Renal cortex interstitium (tissue), 11 donors: ENCODE measurements around the gene MAP6. TPM values are rescaled to one million over a fixed set of nuclear protein-coding genes. Genes with fewer than 3 reads are reported as not detected.
"Not testable (repeated sequence)": the region's sequence is repeated elsewhere in the genome, so short reads cannot be mapped to it uniquely, and the experiment has no call there.

Experiments used
- DNase-seq, 11 donors: peaks; one replicate each; pipeline ENCODE4 v3.0.0-alpha.2; 2013; ENCODE audit warnings: low read depth in 9 of 11, low spot score in 4 of 11; ENCODE audit errors: extremely low read depth in 1 of 11
- polyA plus RNA-seq, 3 donors: library from polyadenylated mRNA; unstranded; fragments of 120-200 nt; gene quantifications; one replicate each; pipeline ENCODE4 v1.2.1, GENCODE V29; 2013; ENCODE audit not compliant: insufficient read length in 3 of 3

Gene MAP6
- polyA plus RNA-seq, 3 donors = 5.7 to 8.4 (median 8.1) TPM

- DNase-seq = no peak
These were observed 64.8 kb downstream of the MAP6 start for GRCh38 chr11:75603791-75604736.

DNA sequence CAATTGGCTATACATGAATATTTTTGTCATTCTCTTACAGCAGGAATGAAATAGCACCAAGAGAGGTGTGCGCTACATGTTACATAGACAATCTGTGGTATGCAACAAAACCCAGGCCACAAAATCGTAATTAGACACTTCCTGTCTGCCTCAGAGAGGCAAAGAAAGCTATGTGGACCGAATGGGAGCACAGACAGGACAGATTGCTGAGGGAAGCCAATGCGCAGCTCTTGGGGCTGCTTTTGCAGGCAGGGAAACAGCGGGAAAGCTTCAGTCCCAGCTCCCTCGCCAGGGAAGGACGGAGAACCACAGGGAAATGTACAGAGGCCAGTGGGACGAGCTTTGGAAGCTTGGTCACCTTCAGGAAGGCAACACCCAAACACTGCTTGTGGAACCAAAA, 65.9 kb downstream of the MAP6 start:
- DNase-seq = no peak

DNA sequence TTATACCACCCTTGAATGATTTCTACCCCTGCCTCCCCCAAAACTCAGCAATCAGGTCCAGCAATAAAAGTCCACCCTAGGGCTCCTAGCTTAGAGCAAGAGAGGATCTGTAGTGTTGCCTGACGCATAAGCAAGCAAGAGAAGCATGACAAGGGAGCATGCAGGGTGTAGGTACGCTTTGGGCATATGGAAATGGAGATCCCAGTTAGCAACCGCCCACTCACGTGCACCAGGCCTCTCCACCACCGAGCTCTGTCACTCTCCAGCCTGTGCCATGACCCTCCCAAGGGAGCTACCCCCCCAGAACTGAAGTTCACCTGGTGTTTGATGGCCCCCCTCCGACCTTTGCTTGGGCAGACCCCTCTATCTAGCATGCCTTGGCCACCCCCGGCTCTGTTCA, 67.3 kb downstream of the MAP6 start:
- no peak for DNase-seq

DNA sequence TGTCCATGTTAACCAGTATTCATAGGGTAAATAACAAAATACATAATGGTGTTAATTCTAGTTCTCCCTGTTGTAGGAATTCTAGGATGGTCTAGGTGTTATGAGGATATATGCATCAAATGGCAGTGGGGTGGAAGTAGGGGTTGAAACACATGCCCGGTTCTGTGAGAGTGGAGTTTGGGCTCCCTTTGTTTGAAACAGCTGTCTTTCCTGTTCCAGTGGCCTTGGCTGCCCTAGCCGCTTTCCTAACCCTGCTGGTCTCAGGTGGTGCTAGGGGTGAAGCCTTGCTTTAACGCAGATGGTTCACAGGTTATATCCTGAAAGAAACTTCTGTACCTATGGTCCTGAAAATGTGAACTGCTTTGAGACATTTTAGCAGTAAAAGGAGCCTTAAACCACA, 68.5 kb downstream of the MAP6 start:
- DNase-seq = no peak

DNA sequence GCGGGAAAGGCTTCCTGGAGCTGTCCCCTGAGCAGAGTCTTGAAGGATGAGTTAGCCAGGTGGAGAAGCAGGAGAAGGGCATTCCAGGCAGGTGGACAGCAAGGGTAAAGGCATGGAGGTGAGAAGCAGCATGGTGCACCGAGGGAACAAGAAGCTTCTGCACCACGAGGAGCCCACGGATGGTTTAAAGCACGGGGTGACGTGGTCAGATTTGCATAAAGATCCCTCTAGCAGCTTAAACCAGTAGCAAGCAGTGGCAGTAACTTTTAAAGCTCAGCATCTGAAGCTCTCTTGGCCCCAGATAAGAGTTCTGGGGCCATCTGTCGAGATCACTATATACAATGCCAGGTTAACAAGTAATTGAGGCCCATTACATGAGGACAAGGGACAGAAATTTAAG, 69.9 kb downstream of the MAP6 start:
- DNase-seq = no peak

DNA sequence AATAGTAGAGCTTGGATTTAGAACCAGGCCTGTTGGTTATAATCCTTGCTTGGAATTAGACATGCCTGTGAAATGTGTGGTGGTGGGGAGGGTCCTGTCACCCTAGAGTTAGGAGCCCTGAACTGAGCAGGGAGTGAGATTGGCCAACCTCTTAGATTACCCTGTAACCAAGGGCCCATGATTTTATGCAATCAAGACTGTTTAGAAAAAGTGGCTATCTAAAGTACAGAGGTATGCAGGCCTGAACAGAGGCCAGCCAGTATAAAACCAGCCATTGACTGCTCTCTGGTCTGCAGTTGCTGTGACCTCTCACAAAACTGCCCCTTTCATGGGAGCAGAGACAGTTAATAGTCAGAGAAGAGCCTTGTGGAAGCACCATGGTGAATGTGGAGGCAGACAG, 70.6 kb downstream of the MAP6 start:
- DNase-seq = no peak

DNA sequence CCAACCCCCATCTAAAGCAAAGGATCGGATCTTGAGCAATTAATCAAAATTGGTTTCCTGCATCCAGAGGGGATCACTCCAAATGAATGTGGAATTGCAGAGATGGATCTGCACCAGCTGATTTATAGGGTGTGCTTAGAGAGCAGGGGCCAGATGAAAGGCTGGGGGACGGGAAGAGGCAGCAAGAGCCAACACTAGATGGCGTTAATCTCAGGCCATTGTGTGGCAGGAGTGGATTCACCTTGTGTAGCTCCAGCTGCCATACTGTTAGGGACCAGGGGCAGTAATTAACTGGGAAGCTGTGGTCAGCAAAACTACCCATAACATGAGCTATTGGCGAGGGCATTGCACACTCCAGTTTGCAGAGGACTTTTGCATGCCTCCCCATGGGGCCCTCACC, 71.2 kb downstream of the MAP6 start:
- no peak for DNase-seq

DNA sequence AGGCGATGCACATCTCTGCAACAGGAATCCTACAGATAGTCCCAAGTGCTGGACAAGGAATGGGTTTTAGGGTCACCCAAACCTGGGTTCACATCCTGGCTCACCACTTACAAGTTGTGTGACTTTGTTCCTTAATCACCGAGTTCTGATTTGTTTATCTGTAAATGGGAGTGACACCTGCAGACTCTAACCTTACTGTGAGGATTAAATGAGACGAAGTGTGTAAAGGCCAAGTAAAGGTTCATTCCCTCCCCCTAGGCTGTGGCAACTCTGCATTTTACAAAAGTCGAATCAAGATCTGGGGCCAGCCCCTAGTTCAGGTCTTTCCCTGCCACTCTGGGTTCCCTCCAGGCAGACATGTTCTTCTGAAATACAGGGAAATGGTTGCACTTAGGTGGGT, 71.9 kb downstream of the MAP6 start:
- DNase-seq = no peak

- DNase-seq = no peak
These were observed 73.4 kb downstream of the MAP6 start for GRCh38 chr11:75595429-75595828.

DNA sequence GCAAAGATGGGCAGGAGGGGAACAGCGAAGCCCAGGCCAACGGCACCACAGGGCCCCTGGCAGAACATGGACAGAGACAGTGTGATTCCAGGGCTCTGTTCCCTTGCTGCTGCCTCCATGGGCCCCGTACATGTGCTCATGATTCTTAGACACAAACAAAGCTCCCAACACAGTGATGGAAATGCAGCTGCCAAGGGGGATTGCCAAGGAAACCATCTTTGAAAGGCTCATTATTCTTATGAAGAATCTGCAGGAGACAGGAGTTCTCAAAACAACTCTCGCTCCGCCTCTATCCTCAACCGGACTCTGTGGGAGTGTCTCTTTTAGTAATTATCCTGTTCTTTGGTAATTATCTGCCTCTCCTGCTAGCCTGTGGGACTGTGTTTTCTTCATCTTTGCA, 74.6 kb downstream of the MAP6 start:
- no peak for DNase-seq

GRCh38 chr11:75593286-75593915, 75.4 kb downstream of the MAP6 start:
- DNase-seq = peak in 2 of 11 donors; percentile 23 to 36

DNA sequence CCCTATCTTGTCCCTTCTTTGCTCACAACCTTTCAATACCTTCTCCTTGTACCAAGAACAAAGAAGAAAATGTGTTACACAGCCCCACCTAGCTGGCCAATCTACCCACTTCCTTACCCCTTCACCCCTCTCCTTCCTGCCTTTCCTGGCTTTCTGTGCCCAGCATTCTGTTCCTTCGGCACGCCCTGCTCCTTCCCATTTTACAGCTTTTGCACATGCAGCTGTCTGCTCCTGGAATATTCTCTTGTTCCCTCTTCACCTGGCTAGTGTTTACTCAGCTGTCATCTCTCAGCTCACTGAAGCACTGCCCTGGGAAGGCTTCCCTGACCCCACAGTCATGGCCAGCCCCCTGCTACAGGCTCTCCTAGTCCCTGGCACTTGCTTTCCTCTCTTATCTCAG, 76.1 kb downstream of the MAP6 start:
- no peak for DNase-seq

- no peak for DNase-seq
These were observed 76.9 kb downstream of the MAP6 start for GRCh38 chr11:75591966-75592365.

GRCh38 chr11:75591371-75591770, 77.5 kb downstream of the MAP6 start:
- DNase-seq = no peak

- no peak for DNase-seq
These were observed 78.9 kb downstream of the MAP6 start for GRCh38 chr11:75589933-75590332.

DNA sequence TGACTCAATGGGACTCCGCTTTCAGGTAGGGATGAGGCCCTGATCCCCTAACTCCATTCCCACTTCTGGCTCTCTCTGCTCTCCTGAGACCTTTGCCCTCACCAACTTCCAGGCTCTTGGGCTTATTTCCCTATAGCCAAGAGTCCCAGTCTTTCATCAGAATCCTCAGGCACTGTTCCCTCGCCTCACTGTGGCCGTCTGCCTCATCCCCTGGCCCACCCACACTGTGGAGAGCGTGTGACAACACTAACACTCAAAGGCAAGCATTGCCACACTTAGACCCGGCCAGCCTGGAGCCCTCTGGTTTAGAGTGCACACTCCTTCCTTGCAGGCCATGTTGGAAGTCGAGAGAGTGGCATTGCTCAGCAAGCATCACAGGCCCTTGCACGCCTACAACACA, 79.8 kb downstream of the MAP6 start:
- no peak for DNase-seq

DNA sequence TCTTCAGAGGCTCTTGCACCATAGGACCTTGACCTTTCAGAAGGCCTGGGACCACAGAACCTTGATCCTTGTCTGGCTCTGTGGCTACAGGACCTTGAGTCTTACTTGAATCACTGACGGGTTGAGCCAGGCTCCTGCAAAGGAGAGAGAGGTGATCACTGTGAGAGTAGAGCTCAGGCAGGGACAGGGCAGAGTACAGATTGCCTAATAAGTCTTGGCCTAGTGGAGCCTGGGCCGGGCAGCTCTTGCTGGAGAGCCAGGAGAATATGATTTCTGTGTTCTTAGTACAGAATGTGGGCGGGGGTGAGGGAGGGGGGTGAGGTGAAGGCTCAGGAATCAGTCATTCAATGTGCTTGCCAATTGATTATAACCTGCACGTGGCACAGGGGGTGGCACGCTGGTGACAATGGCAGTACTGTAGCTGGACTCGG, 80.8 kb downstream of the MAP6 start:
- no peak for DNase-seq

- DNase-seq = no peak
These were observed 82.4 kb downstream of the MAP6 start for GRCh38 chr11:75586395-75586794.

GRCh38 chr11:75585293-75585670, 83.6 kb downstream of the MAP6 start:
- DNase-seq = no peak

GRCh38 chr11:75584659-75585292, 84.1 kb downstream of the MAP6 start:
- not testable (repeated sequence) for DNase-seq
